Hematopoietic multipotent progenitor cell treated with erythropoietin and hydrocortisone succinate and interleukin-3 and kit ligand, for 6 days (in vitro differentiated cells): Measurements from ENCODE around the gene CASP7.
A peak's percentile ranks its signal among the peaks of the same experiment; 100 is the strongest.

ENCODE experiments used
- DNase-seq: peaks from one replicate; pipeline ENCODE4 v3.0.0-alpha.2; 2015

The CASP7 gene

DNA sequence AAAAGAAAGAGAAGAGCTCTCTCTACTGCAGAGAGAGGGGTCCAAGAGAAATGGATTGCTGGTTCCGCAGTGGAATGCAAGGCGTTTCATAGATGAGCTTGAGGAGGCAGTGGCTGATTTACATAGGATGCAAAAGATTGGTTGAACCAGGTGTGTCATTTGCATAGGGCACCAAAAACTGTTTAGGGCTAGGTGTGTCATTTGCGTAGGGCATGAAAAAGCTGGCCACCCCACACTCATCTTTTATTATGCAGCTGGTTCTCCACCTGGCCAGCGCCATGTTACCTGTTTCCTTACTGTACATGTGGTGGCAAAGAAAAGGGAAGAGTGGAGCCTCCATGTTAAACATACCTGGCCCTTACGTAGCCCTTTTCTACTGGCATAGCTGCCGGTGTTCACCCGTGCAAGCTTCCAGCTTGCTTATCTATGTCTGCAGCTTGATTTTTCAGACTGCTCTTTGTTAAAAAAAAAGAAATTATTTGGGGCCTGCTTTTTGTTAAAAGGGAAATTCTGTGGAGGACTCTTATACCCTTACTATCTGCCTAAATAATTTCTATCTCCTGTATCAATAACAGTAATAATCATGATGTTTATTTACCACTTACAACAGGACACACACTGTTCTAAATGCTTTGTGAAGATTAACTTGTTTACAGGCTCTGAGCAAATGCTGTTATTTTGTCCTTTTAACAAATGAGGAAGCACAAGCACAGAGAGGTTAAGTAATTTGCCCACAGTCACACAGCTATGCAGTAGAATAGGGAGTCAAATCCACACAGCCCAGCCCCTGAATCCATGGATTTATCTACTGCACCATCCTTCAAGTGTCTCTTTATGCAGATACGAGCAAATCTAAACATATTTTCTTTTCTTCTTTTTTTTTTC lies 33.3 kb downstream of the CASP7 start:
- peak; percentile 27 for DNase-seq

DNA sequence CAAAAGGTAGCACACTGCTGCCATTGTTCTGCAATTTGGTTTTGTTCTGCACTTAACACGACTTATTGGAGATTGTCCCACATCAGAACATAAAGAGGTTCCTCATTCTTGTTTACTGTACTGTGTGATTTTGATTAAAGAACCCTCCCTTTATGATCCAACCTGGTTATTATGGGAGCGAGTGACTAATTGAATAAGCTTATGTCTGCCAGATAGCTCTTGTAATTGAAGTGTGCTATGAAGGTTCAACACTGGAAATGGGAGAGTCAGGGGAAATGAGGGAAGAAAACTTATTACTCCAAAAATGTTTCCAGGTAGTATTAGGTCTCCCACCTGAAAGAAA lies 33.9 kb downstream of the CASP7 start:
- DNase-seq: no peak

GRCh38 chr10:113716109-113716910 lies 36.6 kb downstream of the CASP7 start:
- DNase-seq: no peak

DNA sequence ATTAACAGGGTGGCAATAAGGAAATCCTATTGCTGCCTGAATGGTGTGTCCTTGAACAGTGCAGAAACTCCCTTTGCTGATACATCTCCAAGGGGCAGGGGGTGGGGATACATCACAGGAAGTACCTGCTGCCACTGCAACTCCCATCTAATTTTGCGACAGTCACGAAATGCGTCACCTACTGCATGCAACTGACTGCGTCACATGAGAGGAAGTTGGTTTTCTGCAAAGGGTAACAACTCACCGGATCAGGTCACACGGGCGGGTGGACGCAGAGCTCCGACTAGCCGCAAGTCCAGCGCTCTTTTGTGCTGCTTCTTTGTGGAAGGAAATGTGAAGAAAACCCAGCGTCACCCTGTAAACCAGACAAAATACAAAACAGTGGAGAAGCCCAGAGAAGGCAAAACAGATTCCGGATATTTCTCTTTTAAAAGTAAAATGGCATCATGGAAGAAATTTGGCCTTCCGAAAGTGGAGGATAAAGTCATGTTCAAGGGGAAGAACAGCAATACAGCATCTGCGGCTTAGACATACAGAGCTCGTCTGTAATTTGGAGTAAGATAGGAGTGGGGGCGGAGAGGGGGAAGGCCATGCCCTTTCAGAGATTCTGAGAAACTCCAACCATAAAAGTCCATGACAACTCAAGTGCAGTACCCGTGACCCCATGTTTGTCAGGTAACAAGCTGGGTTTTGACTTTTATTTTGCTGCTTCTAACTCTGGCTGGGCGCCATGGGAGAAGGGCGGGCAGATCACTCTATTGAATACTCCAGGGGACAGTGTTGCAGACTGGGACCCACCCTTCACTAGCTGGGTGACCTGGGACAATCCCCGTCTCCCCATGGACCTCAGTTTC lies 39.5 kb downstream of the CASP7 start:
- no peak for DNase-seq

DNA sequence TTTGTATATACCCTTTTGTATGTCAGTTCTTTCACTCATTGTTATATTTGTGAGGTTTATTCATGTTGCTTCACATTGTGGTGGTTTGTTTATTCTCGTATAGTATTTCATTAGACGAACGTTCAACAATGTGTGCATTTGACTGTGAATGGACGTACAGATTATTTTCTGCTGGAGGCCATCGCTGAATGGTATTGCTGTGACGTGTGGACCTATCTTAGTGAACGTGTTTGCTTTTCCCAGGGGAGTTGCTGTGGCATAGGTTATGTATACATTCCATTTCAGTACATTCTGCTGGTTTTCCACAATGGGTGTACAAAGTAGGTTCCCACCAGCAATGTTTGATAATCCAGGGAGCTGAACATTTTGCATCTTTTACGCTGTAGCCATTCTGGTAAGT lies 40.7 kb downstream of the CASP7 start:
- DNase-seq: no peak

- no peak for DNase-seq
These were observed 52.6 kb downstream of the CASP7 start for GRCh38 chr10:113732160-113732881.

GRCh38 chr10:113732966-113733365 lies 53.3 kb downstream of the CASP7 start:
- DNase-seq: no peak

- no peak for DNase-seq
These were observed 53.9 kb downstream of the CASP7 start for GRCh38 chr10:113733635-113734034.

GRCh38 chr10:113735913-113736312 lies 56.2 kb downstream of the CASP7 start:
- DNase-seq: no peak

DNA sequence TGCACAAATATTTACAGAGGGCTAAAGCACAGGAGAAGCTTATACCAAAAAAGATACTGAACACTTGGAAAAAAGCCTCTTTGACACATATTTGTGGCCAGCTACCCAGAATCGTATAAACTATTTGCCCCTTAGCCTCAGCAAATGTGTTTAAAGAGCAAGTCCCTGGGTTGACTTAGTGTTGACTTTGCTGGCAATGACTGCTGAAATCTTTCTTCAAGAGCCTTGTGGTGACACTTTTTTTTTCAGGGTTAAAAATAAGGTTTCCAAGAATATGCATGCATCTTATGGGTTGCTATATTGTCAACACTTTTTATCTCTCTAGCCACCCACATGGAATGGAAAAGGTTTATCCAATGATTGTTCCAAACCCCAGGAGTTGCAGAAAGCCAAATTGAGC lies 56.9 kb downstream of the CASP7 start:
- no peak for DNase-seq

- DNase-seq: no peak
These were observed 59.3 kb downstream of the CASP7 start for GRCh38 chr10:113739031-113739430.

DNA sequence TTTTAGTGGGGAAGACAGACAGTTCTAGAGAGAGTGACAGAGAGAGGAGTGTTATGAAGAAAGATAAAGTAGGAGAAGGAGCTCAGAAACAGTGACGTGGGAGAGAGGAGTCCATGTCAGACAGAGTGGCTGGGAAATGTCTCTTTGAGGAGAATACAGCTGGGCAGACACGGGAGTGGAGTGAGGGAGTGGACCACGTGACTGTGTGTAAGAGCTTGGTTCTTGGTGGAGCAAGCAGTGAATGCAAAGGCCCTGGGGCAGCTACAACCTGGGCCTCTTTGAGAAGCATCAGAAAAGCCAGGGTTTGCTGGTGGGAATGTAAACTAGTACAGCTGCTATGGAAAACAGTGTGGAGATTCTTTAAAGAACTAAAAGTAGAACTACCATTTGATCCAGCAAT lies 59.9 kb downstream of the CASP7 start:
- DNase-seq: no peak

- no peak for DNase-seq
These were observed 61.1 kb downstream of the CASP7 start for GRCh38 chr10:113740850-113741249.

GRCh38 chr10:113742466-113742865 lies 62.8 kb downstream of the CASP7 start:
- DNase-seq: no peak

DNA sequence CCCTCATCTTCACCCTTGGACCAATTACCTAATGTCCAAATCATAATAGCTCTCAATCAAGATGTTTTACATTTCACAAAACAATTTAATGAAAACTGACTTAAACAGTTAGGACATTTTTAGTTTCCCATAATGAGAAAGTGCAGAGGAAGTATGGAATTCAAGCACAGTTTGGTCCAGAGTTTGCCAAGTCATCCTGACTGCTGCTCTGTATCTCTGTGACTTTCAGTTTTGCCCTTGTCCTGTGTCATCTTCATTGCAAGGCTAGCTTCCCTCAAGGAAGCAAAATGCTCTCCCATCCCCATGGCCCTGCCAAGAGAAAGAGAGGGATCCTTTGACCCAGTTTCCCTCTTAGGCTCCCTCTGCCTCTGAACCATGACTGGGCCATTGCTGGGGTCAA lies 63.9 kb downstream of the CASP7 start:
- DNase-seq: no peak

DNA sequence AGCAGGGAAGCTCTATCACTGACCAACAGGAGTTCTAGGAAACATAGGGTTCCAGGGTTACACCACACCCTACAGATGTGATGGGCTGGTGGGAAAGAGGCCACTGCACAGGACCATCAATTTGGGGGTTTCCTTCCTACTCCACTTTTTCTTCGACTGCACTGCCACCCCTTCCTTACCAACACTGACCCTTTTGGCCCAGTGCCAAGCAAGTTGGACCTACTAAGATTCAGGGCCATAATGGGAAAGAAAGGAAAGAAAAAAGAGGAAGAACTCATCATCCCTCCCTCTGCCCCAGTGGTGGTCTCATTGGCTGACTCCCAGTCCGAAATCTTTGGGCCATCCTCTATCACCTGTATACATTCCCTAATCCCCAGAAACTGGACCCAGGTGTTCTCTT lies 65.7 kb downstream of the CASP7 start:
- no peak for DNase-seq

DNA sequence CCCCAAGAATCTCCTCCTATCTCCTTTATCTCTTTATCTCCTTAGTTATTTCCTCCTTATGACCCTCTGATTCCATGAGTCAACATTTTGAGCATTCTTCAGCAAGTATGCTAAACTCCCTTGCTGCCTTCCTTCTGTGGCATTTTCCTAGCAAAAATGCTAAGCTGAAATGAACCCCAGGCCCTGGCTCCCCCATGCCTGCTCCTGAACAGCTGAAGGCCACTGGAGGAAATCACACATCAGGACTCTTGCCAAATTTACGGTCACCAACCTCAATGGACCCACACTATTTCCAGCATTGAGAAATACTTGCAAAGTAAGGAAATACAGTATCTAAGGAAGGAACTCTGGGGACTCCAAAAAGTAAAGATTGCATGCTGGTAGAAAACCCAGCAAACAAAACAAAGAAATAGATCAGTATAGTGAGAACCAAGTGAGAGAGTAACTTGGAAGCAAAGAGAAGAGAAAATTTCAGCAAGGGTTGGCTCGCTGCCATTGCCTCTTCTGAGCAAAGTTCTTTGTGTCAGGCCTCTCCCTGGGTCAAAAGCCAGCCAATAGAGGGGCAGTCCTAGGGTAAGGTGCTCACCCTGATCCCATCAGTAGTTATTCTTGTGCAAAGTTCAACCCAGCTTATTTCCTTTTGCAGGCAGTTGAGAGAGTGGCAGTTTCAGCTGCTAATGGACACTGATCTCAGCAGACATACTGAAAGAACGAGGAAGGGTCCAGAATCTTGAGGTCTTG lies 66.7 kb downstream of the CASP7 start:
- no peak for DNase-seq

- no peak for DNase-seq
These were observed 71.5 kb downstream of the CASP7 start, which contains the start of gene PLEKHS1 for GRCh38 chr10:113751181-113751732. Gene PLEKHS1 (plus strand): TSS chr10:113751682. CDS start chr10:113755278, 3,596 bp downstream.

- peak; percentile 12 for DNase-seq
These were observed 72.8 kb downstream of the CASP7 start for GRCh38 chr10:113752553-113752952.

DNA sequence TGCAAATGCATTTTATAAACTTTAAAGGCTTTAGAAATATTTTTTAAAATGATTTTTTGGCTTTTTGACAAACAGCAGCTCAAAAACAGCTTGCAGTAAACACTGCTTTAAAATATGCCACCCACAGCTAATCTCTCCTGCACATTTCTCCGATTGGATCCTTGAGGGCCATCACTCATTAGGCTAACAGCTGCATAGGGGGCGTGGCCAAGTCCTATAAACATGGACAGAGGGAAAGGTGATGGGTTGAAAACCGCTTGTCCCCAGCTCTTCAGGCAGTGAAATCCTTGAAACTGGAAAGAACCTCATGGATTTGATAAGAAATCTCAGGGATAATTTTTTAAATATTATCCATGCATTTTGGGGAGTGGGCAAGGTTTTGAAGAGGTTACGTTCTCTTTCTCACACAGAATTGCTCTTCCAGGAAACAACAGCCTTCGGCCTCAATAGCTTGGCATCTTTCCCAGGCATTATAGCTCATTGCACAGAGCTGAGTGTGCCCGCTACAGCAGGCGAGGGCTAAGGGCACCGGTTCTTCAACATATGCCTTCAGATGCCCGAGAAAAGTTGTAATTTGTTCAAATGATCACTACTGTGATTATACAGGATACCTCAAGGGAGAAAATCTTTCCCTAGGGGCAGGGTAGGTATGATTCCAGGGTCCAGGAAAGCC lies 73.4 kb downstream of the CASP7 start:
- peak; percentile 43 for DNase-seq

- DNase-seq: no peak
These were observed 74.4 kb downstream of the CASP7 start for GRCh38 chr10:113754125-113754524.
